K562 (cell line): Measurements from ENCODE around the gene PRSS22. TPM values are rescaled to one million over a fixed set of nuclear protein-coding genes. Genes with fewer than 3 reads are reported as not detected.

ENCODE experiments used
- BCOR ChIP-seq: fragments of 450-650 bp; IDR thresholded peaks from 2 replicates; pipeline ENCODE4 v1.6.1; 2016
- BRF1 ChIP-seq: IDR thresholded peaks from 3 replicates; pipeline ENCODE4 v1.6.1; 2011; ENCODE audit warnings: borderline replicate concordance, mild to moderate bottlenecking; ENCODE audit not compliant: insufficient read length; ENCODE audit errors: extremely low read depth
- CCNT2 ChIP-seq: IDR thresholded peaks from 2 replicates; pipeline ENCODE4 v1.6.1; 2011; ENCODE audit warnings: borderline replicate concordance, low read depth, mild to moderate bottlenecking, moderate library complexity, mixed read lengths, low read length; ENCODE audit not compliant: insufficient read length; ENCODE audit errors: extremely low read depth
- E2F8 ChIP-seq: fragments of 450-650 bp; IDR thresholded peaks from 2 replicates; pipeline ENCODE4 v1.7.1; 2018; ENCODE audit warnings: mild to moderate bottlenecking, low read depth; ENCODE audit not compliant: partially characterized antibody
- HSF4 ChIP-seq: fragments of 250-450 bp; sonication (Bioruptor Pico); IDR thresholded peaks from 2 replicates; pipeline ENCODE4 v2.1.2; 2022; ENCODE audit warnings: mild to moderate bottlenecking, moderate library complexity, borderline replicate concordance
- JUN ChIP-seq, 2 experiments: sonication (generic) in 1 of 2; formaldehyde crosslinking in 1 of 2; IDR thresholded peaks; 2 replicates each; pipeline versions ENCODE4 v1.6.1 to v1.8.0; 2012 to 2022; ENCODE audit warnings: borderline replicate concordance in 2 of 2, mild to moderate bottlenecking in 2 of 2, improper control_type of control experiment in 1 of 2, low read depth in 1 of 2, low read length in 1 of 2, missing genetic modification reagents in 1 of 2
- PHB ChIP-seq: fragments of 250-450 bp; sonication (Bioruptor Pico); IDR thresholded peaks from 2 replicates; pipeline ENCODE4 v1.5.0; 2021
- RAD51 ChIP-seq: fragments of 450-650 bp; IDR thresholded peaks from 2 replicates; pipeline ENCODE4 v1.7.1; 2016; ENCODE audit warnings: low read depth, mild to moderate bottlenecking, borderline replicate concordance
- ZNF133 ChIP-seq: fragments of 250-450 bp; sonication (Bioruptor Pico); IDR thresholded peaks from 2 replicates; pipeline ENCODE4 v1.4.0; 2020; ENCODE audit warnings: mild to moderate bottlenecking
- ZNF512 ChIP-seq: IDR thresholded peaks from 2 replicates; pipeline ENCODE4 v1.6.1; 2016; ENCODE audit warnings: missing genetic modification characterization, missing compliant biosample characterization
- polyA plus RNA-seq, 8 experiments: library from polyadenylated mRNA; depleted of rRNA in 4 of 8; stranded (reverse) in 5 of 8; unstranded in 3 of 8; fragments of >200 nt; fragmentation: Nextera tagmentation in 2 of 8; fragmentation: Illumina TruSeq in 1 of 8; extraction: Ambion mirVana in 2 of 8; extraction: Trizol in 1 of 8; gene quantifications; 2 replicates each; pipeline versions ENCODE4 v1.2.1 to v1.2.3, GENCODE V29; 2011 to 2014; ENCODE audit warnings: inconsistent platforms in 1 of 8, missing spikeins in 1 of 8
- total RNA-seq, 7 experiments: library from RNA; depleted of rRNA in 6 of 7; stranded (reverse); fragments of >200 nt in 6 of 7; fragmentation: Illumina TruSeq in 2 of 7; extraction: Trizol in 2 of 7; gene quantifications; 2 replicates each; pipeline versions ENCODE4 v1.2.1 to v1.2.3, GENCODE V29; 2011 to 2021; ENCODE audit warnings: low replicate concordance in 1 of 7
- TF ChIP-seq, protein P1 (sequence below): fragments of 250-450 bp; sonication (Bioruptor Pico); IDR thresholded peaks from 2 replicates; pipeline ENCODE4 v1.5.0; 2021; ENCODE audit warnings: mild to moderate bottlenecking, borderline replicate concordance
- TF ChIP-seq, protein P2 (sequence below): fragments of 250-450 bp; sonication (Bioruptor Pico); IDR thresholded peaks from 2 replicates; pipeline ENCODE4 v1.5.0; 2020; ENCODE audit warnings: mild to moderate bottlenecking

The PRSS22 gene
- total and polyA plus RNA-seq, 9 of the 15 experiments (the other 6 are each of a cell fraction or from before 2014, with no cell fraction given): 0.13 to 0.42 TPM; not detected in 7

- TF ChIP-seq CCNT2: peak; percentile 53
- TF ChIP-seq, protein P1, sequence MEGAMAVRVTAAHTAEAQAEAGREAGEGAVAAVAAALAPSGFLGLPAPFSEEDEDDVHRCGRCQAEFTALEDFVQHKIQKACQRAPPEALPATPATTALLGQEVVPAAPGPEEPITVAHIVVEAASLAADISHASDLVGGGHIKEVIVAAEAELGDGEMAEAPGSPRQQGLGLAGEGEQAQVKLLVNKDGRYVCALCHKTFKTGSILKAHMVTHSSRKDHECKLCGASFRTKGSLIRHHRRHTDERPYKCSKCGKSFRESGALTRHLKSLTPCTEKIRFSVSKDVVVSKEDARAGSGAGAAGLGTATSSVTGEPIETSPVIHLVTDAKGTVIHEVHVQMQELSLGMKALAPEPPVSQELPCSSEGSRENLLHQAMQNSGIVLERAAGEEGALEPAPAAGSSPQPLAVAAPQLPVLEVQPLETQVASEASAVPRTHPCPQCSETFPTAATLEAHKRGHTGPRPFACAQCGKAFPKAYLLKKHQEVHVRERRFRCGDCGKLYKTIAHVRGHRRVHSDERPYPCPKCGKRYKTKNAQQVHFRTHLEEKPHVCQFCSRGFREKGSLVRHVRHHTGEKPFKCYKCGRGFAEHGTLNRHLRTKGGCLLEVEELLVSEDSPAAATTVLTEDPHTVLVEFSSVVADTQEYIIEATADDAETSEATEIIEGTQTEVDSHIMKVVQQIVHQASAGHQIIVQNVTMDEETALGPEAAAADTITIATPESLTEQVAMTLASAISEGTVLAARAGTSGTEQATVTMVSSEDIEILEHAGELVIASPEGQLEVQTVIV (CRISPR knock-in tag): no peak
- TF ChIP-seq PHB (CRISPR knock-in tag): no peak
- peak; percentile 87; the same call in 1 of the 2 replicates for TF ChIP-seq HSF4 (CRISPR knock-in tag)
- TF ChIP-seq RAD51: no peak
- no peak for TF ChIP-seq BRF1
- peak; percentile 76; the same call in 1 of the 2 replicates for TF ChIP-seq ZNF133 (CRISPR knock-in tag)
- no peak; the same call in 1 of the 2 replicates for TF ChIP-seq JUN (IDR thresholded peaks at IDR 0.05; ENCODE audit: borderline replicate concordance, low read depth, low read length)
- no peak for TF ChIP-seq JUN (CRISPR knock-in tag; IDR thresholded peaks at IDR 0.05; ENCODE audit: borderline replicate concordance)
- TF ChIP-seq BCOR: no peak
- TF ChIP-seq, protein P2, sequence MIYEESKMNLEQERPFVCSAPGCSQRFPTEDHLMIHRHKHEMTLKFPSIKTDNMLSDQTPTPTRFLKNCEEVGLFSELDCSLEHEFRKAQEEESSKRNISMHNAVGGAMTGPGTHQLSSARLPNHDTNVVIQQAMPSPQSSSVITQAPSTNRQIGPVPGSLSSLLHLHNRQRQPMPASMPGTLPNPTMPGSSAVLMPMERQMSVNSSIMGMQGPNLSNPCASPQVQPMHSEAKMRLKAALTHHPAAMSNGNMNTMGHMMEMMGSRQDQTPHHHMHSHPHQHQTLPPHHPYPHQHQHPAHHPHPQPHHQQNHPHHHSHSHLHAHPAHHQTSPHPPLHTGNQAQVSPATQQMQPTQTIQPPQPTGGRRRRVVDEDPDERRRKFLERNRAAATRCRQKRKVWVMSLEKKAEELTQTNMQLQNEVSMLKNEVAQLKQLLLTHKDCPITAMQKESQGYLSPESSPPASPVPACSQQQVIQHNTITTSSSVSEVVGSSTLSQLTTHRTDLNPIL: 0 out of 2 replicates have a peak, but pooled peaks have one; percentile 60
- peak; percentile 68 for TF ChIP-seq E2F8
- TF ChIP-seq ZNF512 (tag): no peak
Measured at GRCh38 chr16:2867987-2868789, 10.2 kb upstream of the PRSS22 start (continued).
